ENCODE data around the gene EARS2. TPM values are rescaled to one million over a fixed set of nuclear protein-coding genes. Genes with fewer than 3 reads are reported as not detected.

The EARS2 gene
- 10 to 100 TPM; 18.2 to 83.1 TPM for total RNA-seq

- DNase-seq (peak; percentile 98 to 99 (median 99)), ATAC-seq (peak; percentile 96)
- Histone ChIP-seq H3K4me3 (peak within 1 kb of the TSS; percentile 72 to 90), H3K27ac (peak within 1 kb of the TSS; percentile 81 to 91 (median 83)), H3K9me3 (no peaks in the 10 kb centered on the region), H3K27me3 (no peaks in the 10 kb centered on the region), H3K36me3 (replicated peaks in 1 of 2; ENCODE audit: insufficient read depth in 1 of 2, low read depth in 2 of 2) (peaks cover 0 to 7% of the 10 kb centered on the region in 2 donors), H3K4me1 (peaks cover 41% of the 10 kb centered on the region)
- TF ChIP-seq POLR2A (IDR thresholded peaks at IDR 0.05): peak; percentile 8 to 73 (median 64)
- TF ChIP-seq CTCF (IDR thresholded peaks at IDR 0.05): peak; percentile 89 to 100 (median 99)
- intact Hi-C loops (cut with DNase I): loop anchor here (10.0 kb wide), 1 partner anchor 52 kb away; no protein-coding TSS in a partner anchor
- WGBS, 2 donors: 1 to 3% methylated on average over 24 to 65 of the region's 65 CpGs
Observed at GRCh38 chr16:23556881-23557778, at the start of gene EARS2, which contains the start of gene UBFD1. EARS2 (minus strand) TSS chr16:23557350; CDS start chr16:23557343, 7 bp downstream. UBFD1 (plus strand) TSS chr16:23557727; CDS start chr16:23557743, 16 bp downstream.

GRCh38 chr16:23597003-23597756, 40.0 kb upstream of the EARS2 start:
- peak in 2 of 7 experiments; percentile 5 to 8 for TF ChIP-seq CTCF (IDR thresholded peaks at IDR 0.05)
- TF ChIP-seq POLR2A (IDR thresholded peaks at IDR 0.05): no peak
- ATAC-seq (no peak), DNase-seq (peak in 2 of 4 donors; percentile 13 to 14)
- Histone ChIP-seq H3K9me3 (no peaks in the 10 kb centered on the region), H3K27me3 (no peaks in the 10 kb centered on the region), H3K4me3 (no peak overlapping the region), H3K27ac (peak overlapping the region in 1 of 4 donors; percentile 82), H3K36me3 (replicated peaks in 1 of 2; ENCODE audit: insufficient read depth in 1 of 2, low read depth in 2 of 2) (no peaks in the 10 kb centered on the region), H3K4me1 (peaks cover 13% of the 10 kb centered on the region)
- intact Hi-C loops (cut with DNase I): no loop called here
- WGBS, 2 donors: 69 to 76% methylated on average over 11 of the region's 11 CpGs

- Histone ChIP-seq H3K9me3 (no peaks in the 10 kb centered on the region), H3K27ac (peak within 1 kb of the TSS; percentile 41 to 82 (median 66)), H3K36me3 (replicated peaks in 1 of 2; ENCODE audit: insufficient read depth in 1 of 2, low read depth in 2 of 2) (no peaks in the 10 kb centered on the region), H3K4me1 (peaks cover 13% of the 10 kb centered on the region), H3K27me3 (no peaks in the 10 kb centered on the region), H3K4me3 (peak within 1 kb of the TSS; percentile 80 to 98)
- ATAC-seq: peak; percentile 99
- intact Hi-C loops (cut with DNase I): no loop called here
- peak; percentile 91 to 95 (median 92) for DNase-seq
- peak; percentile 96 to 100 (median 100) for TF ChIP-seq CTCF (IDR thresholded peaks at IDR 0.05)
- TF ChIP-seq POLR2A (IDR thresholded peaks at IDR 0.05): peak in 2 of 3 donors; percentile 49 to 56
- WGBS, 2 donors: 1 to 2% methylated on average over 18 to 67 of the region's 67 CpGs
Observed at GRCh38 chr16:23595951-23596720, 39.0 kb upstream of the EARS2 start, which contains the start of gene NDUFAB1. NDUFAB1 (minus strand) TSS chr16:23596316; CDS start chr16:23596290, 26 bp downstream.

GRCh38 chr16:23595246-23595950, 38.2 kb upstream of the EARS2 start:
- ATAC-seq (no peak), DNase-seq (peak in 1 of 4 donors; percentile 6)
- H3K9me3 ChIP-seq: no peaks in the 10 kb centered on the region
- peak overlapping the region; percentile 80 to 98 for H3K4me3 ChIP-seq
- TF ChIP-seq POLR2A (IDR thresholded peaks at IDR 0.05) (no peak), CTCF (IDR thresholded peaks at IDR 0.05) (no peak)
- no peaks in the 10 kb centered on the region for H3K27me3 ChIP-seq
- peak overlapping the region; percentile 41 to 82 (median 66) for H3K27ac ChIP-seq
- 9 to 17% methylated on average over 24 to 34 of the region's 34 CpGs for WGBS, 2 donors
- peaks cover 0 to 3% of the 10 kb centered on the region in 2 donors for H3K36me3 ChIP-seq (replicated peaks in 1 of 2; ENCODE audit: insufficient read depth in 1 of 2, low read depth in 2 of 2)
- H3K4me1 ChIP-seq: peaks cover 13% of the 10 kb centered on the region
- intact Hi-C loops (cut with DNase I): no loop called here
